ENCODE results near the gene GSTA3. TPM values are rescaled to one million over a fixed set of nuclear protein-coding genes. Genes with fewer than 3 reads are reported as not detected.
"Not testable (repeated sequence)": the region's sequence is repeated elsewhere in the genome, so short reads cannot be mapped to it uniquely, and the experiment has no call there.

GSTA3 gene
- total and polyA plus RNA-seq, 2 of the 13 experiments (the other 11 are each of a cell fraction or from before 2014, with no cell fraction given) = not detected

GRCh38 chr6:52870335-52871091 is 39.0 kb downstream of the GSTA3 start:
- H3K9me3 ChIP-seq (ENCODE audit: low read length); H3K36me3 ChIP-seq (replicated peaks in 1 of 2; ENCODE audit: control insufficient read depth in 1 of 2, insufficient read depth in 2 of 2, low read length in 2 of 2); in situ Hi-C loops (cut with HindIII; ENCODE audit: extremely low pct_ligation_motif_present, low pct_unique_long_range_greater_than_20kb); H2AFZ ChIP-seq (ENCODE audit: low read length); FAIRE-seq; H3K27ac ChIP-seq (ENCODE audit: extremely low read length, insufficient read depth, low read length); H4K20me1 ChIP-seq (ENCODE audit: insufficient read depth, low read length); BruUV-seq (replicated peaks); intact Hi-C loops (cut with micrococcal nuclease; ENCODE audit: unreplicated experiment); DNase-seq (ENCODE audit: low spot score); H3K4me3 ChIP-seq (replicated peaks in 1 of 3; ENCODE audit: insufficient read depth in 1 of 3, low read depth in 2 of 3, low read length in 3 of 3); H3K27me3 ChIP-seq (ENCODE audit: control insufficient read depth in 1 of 2, insufficient read depth in 2 of 2, low read length in 2 of 2); H3K79me2 ChIP-seq (ENCODE audit: insufficient read depth, low read length); POLR2A ChIA-PET; H3K9ac ChIP-seq (ENCODE audit: insufficient read depth, low read depth, low read length); ATAC-seq; H3K4me2 ChIP-seq (ENCODE audit: low read depth, low read length); CTCF ChIA-PET (ENCODE audit: low intra/inter-chr PET ratio, low total read pairs); H3K4me1 ChIP-seq (ENCODE audit: insufficient read depth, low read length): not testable (repeated sequence)
- WGBS (ENCODE audit: low lambda C conversion rate) = 80% methylated on average over 3 of the region's 3 CpGs

GRCh38 chr6:52868899-52869298 is 40.6 kb downstream of the GSTA3 start:
- not testable (repeated sequence) for H3K27me3 ChIP-seq (ENCODE audit: control insufficient read depth in 1 of 2, insufficient read depth in 2 of 2, low read length in 2 of 2)

GRCh38 chr6:52868240-52868639 is 41.3 kb downstream of the GSTA3 start:
- H3K4me1 ChIP-seq (ENCODE audit: insufficient read depth, low read length) = peaks cover 6% of the 10 kb centered on the region; the same call in 1 of the 2 replicates
- ChIA-PET CTCF (ENCODE audit: low intra/inter-chr PET ratio, low total read pairs) (no interaction called here), POLR2A (no interaction called here)
- 0 out of 2 replicates have a peak, but pooled peaks have one; percentile 38 for TF ChIP-seq CEBPB (IDR thresholded peaks at IDR 0.05; ENCODE audit: borderline replicate concordance, low read depth, low read length)
- no peak for TF ChIP-seq ZNF512 (CRISPR knock-in tag; IDR thresholded peaks at IDR 0.05)
- no peak overlapping the region for H3K4me3 ChIP-seq (replicated peaks in 1 of 3; ENCODE audit: insufficient read depth in 1 of 3, low read depth in 2 of 3, low read length in 3 of 3)
- H2AFZ ChIP-seq (ENCODE audit: low read length) = no peak overlapping the region
- in situ Hi-C loops (cut with HindIII; ENCODE audit: extremely low pct_ligation_motif_present, low pct_unique_long_range_greater_than_20kb) (no loop called here), intact Hi-C loops (cut with micrococcal nuclease; ENCODE audit: unreplicated experiment) (no loop called here)
- H3K4me2 ChIP-seq (ENCODE audit: low read depth, low read length) = no peak overlapping the region
- no TSS peak for BruUV-seq (replicated peaks)
- H3K27ac ChIP-seq (ENCODE audit: extremely low read length, insufficient read depth, low read length) = no peak overlapping the region
- H3K9ac ChIP-seq (ENCODE audit: insufficient read depth, low read depth, low read length) = no peak overlapping the region
- H3K9me3 ChIP-seq (ENCODE audit: low read length) = no peaks in the 10 kb centered on the region
- H3K79me2 ChIP-seq (ENCODE audit: insufficient read depth, low read length) = no peaks in the 10 kb centered on the region
- no peaks in the 10 kb centered on the region for H4K20me1 ChIP-seq (ENCODE audit: insufficient read depth, low read length)
- FAIRE-seq (no peak), ATAC-seq (no peak), DNase-seq (ENCODE audit: low spot score) (no peak)
- H3K36me3 ChIP-seq (replicated peaks in 1 of 2; ENCODE audit: control insufficient read depth in 1 of 2, insufficient read depth in 2 of 2, low read length in 2 of 2) = no peaks in the 10 kb centered on the region
- H3K27me3 ChIP-seq (ENCODE audit: control insufficient read depth in 1 of 2, insufficient read depth in 2 of 2, low read length in 2 of 2) = no peaks in the 10 kb centered on the region
- 4% methylated on average over 1 of the region's 1 CpG for WGBS (ENCODE audit: low lambda C conversion rate)

More at GRCh38 chr6:52868899-52869298, 40.6 kb downstream of the GSTA3 start:
- H4K20me1 ChIP-seq (ENCODE audit: insufficient read depth, low read length); H3K27ac ChIP-seq (ENCODE audit: extremely low read length, insufficient read depth, low read length); H3K4me3 ChIP-seq (replicated peaks in 1 of 3; ENCODE audit: insufficient read depth in 1 of 3, low read depth in 2 of 3, low read length in 3 of 3); H3K4me2 ChIP-seq (ENCODE audit: low read depth, low read length); H3K9me3 ChIP-seq (ENCODE audit: low read length); BruUV-seq (replicated peaks); CTCF ChIA-PET (ENCODE audit: low intra/inter-chr PET ratio, low total read pairs); H3K79me2 ChIP-seq (ENCODE audit: insufficient read depth, low read length); POLR2A ChIA-PET; H2AFZ ChIP-seq (ENCODE audit: low read length); H3K4me1 ChIP-seq (ENCODE audit: insufficient read depth, low read length); H3K36me3 ChIP-seq (replicated peaks in 1 of 2; ENCODE audit: control insufficient read depth in 1 of 2, insufficient read depth in 2 of 2, low read length in 2 of 2); FAIRE-seq; H3K9ac ChIP-seq (ENCODE audit: insufficient read depth, low read depth, low read length); DNase-seq (ENCODE audit: low spot score); intact Hi-C loops (cut with micrococcal nuclease; ENCODE audit: unreplicated experiment); in situ Hi-C loops (cut with HindIII; ENCODE audit: extremely low pct_ligation_motif_present, low pct_unique_long_range_greater_than_20kb): not testable (repeated sequence)
- peak; percentile 35; the same call in 2 of the 3 replicates for ATAC-seq
- WGBS (ENCODE audit: low lambda C conversion rate) = 18% methylated on average over 4 of the region's 5 CpGs

All from HepG2 (cell line).